Stimulated activated CD8-positive, alpha-beta memory T cell treated with anti-CD3 and anti-CD28 coated beads, Interleukin-7, amount 100 ng/mL, for 48 hours (primary cell): Measurements from ENCODE around the gene TMEM201.
"Not testable (repeated sequence)": the region's sequence is repeated elsewhere in the genome, so short reads cannot be mapped to it uniquely, and the experiment has no call there.

Experiments
- DNase-seq, 2 donors: peaks; one replicate each; pipeline ENCODE4 v3.0.0-alpha.2; 2020; ENCODE audit warnings: low read depth in 1 of 2; ENCODE audit errors: extremely low read depth in 1 of 2

The TMEM201 gene

DNA sequence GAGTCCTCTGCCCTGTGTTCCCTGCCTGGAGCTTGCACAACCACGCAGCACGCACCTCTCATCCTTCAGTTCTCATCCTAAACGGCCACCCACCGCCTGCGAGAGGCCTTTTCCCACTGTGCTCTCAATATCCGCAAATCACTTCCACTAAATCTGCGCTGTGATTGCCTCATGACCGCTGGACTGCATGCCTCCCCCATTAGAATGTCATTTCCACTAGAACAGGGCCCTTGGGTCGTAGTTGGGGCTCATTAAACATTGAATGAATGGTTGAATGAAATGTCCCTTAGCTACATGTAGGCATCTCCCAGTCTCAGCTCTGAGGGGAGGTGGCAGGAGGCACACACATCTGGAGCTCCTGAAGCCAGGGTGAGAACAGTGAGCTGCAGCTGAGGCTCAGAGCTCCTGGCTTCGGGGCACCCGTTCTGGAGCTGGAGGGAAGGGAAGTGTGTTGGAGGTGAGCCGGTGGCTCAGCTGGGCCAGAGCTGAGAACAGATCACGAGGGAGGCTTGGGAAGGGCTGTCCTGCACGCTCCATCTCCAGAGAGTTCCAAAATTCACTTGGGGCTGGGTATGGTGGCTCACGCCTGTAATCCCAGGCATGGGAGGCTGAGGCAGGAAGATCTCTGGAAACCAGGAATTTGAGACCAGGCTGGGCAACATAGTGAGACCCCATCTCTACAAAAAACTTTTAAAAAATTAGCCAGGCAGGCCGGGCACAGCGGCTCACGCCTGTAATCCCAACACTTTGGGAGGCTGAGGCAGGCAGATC lies 30.4 kb downstream of the TMEM201 start:
- no peak for DNase-seq

DNA sequence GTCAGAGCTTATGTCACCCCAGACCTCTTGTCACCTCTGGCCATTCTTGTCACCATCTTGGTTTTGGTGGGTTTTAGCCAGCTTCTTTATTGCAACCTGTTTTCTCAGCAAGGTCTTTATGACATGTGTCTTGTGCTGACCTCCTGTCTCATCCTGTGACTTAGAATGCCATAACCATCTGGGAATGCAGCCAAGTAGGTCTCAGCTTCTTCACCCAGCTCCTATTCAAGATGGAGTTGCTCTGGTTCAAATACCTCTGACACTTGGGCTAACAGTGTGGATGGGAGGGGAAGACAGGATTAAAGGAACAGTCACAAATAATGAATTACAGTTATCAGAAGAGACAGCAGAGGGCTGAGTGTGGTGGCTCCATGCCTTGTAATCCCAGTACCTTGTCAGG lies 32.3 kb downstream of the TMEM201 start:
- DNase-seq, result no peak

DNA sequence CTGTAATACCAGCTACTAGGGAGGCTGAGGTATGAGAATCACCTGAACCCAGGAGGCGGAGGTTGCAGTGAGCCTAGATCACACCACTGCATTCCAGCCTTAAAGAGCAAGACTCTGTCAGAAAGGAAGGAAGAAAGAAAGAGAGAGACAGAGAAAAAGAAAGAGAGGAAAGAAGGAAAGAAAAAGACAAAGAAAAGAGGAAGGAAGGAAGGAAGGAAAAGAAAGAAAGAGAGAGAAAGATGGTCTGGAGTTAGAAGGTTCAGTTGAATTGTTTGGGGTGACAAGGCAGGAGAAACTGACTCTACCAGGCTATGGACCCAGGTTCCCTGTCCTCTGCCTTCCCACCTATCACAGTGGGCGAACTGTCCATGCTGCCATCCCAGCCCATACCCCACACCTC lies 35.4 kb downstream of the TMEM201 start:
- no peak for DNase-seq

DNA sequence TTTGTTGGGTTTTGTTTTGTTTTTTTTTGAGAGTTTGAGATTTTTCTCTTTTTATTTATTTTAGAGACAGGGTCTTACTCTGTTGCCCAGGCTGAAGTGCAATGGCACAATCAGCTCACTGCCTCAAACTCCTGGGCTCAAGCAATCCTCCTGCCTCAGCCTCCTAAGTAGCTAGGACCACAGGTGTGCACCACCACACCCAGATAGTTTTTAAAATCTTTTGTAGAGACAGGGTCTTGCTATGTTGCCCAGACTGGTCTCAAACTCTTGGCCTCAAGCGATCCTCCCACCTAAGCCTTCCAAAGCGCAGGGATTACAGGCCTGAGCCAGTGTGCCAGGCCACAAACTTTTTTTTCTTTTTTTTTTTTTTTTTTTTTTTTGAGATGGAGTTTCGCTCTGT lies 36.3 kb downstream of the TMEM201 start:
- DNase-seq, result not testable (repeated sequence)

DNA sequence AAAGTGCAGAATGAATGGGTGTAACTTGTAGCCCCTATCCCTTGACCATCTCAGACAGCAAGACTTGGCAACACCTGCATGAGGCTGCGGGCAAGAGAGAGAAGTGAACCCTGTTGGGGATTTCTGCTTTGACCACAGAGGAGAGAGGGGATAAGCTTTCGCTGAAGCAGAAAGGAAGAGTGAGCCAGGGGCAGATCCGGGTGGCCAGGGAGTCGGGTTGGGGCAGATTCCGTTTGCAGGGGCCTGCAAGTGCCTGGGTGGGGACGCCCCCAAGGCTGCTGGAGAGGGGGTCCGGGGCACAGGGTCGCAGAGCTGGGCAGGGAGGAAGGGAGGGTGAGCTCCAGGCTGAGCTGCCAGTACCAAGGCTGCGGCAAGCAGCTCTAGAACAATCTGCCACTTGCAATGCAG lies 37.5 kb downstream of the TMEM201 start:
- no peak for DNase-seq

DNA sequence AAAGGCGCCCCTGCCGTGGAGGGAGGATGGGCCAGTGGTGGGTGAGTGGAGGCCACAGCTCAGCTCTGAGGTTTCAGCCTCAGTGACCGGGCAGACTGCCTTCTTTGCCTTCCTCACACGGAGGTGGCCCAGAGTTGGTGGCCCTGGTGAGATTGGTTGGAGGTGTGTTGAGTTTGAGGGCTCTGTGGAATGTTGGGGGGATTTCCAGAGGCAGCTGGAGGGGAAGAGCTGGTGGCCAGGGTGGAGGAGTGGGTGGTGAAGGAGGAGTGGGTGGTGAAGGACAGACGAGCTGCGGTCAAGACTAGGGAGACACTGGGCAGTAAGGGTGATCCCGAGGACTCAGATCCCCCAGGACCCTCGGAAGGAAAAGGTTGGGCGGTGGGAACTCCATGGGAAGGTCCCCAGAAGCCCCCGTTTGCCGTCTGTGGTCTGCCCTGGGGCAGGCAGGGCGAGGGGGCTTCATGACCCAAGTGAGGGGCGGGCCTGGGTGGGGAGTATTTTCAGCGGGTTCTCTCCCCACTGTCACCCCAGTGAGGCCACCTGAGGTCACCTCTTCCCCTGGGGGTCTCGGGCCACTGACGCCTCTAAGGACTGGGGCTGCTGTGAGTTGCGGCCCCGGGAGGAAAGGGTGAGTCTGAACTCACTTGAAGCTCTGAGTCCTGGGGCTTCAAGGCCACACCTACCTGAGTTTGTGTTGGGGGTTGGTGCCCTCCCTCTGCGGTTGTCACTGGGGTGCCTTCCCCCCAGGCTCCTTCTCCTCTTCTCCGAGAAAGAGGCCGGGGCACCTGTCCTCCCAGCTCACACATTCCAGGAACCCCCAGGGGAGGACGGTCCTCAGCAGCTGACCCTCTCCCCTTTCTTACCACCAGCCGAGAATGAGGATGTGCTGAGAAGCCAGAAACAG lies 40.1 kb downstream of the TMEM201 start:
- DNase-seq, result peak; percentile 72 to 84

DNA sequence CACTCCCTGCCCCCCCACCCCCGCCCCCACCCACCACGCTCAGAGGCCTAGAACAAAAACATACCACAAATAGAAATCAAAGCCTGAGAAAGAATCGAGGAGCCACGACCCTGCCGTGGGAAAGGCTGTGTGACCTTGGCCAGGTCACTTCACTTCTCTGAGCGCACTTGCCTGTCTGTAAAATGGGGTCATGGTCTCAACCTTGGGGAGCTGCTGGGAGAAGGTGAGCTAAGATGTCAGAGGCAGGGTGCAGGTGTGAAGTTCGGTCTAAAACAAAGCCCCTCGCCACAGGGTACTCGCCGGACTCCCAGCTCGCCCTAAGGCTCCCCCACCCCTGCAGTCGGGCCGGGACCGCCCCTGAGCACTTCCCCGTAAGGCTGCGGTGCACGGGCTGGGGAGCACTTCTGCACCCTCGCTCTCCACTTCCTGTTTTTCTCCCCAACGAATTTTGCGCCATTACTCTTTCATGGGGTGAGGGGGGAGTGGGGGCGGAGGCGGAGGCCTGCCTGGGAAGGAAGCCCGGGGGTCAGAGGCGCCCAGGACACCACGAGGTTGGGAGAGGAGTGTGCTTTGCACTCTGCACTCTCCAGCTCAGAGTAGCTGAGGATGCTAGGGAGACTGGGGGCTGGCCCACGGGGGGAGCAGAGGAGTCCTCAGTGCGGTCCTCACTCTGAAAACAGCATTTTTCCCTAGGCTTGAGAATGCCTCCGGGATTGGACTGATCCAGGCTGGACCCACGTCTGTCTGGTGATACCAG lies 40.9 kb downstream of the TMEM201 start:
- peak; percentile 76 to 80 for DNase-seq

DNA sequence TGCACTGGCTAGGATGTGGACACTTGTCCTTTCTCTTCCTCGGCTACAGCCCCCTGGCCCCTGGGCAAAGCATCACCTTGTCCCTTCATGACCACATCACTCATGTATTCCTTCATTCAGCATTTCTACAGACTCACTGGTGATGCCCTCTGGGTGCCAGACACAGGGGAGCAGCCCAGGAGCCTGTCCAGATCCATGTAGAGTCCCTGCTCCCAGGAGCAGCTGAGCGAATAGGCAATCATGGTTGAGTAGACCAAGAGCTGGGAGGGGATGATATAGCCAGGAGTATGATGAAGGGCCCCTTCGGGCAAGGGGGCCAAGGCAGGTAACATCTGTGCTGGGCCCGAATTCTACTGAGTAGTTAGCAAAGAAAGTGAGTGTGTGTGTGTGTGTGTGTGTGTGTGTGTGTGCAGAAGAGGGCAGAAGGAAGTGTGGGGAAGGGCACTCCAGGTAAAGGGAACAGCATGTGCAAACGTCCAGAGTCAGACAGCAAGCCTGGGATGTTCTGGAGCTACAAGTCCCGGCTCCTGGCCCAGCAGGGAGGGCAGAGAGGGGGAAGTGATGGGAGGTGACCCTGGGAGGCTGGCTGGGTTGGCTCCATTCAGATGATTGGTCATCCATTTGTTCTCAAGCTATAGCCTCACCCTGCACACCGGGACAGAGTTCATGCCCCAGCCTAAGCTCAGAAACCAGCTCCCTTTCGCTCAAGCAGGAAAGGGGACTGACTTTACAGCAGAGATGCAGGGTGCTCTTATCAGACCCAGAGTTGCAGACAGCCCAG lies 41.8 kb downstream of the TMEM201 start:
- DNase-seq, result no peak

DNA sequence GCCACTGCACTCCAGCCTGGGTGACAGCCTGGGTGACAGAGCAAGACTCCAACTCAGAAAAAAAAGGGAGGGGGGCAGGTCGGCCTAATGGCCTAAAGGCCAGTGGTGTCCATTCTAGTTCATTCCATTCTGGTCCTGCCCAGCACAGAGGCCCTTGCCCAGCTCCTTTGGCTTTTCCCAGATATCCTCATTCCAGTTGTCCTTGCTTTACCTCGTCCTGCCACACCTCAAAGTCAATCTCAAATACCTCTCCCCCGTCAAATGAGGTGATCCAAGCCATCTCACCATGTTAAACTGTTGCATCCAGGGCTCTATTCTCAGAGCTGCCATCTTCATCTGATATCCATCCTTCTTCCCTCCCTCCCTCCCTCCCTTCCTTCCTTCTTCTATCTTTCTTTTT lies 42.9 kb downstream of the TMEM201 start:
- DNase-seq, result no peak

DNA sequence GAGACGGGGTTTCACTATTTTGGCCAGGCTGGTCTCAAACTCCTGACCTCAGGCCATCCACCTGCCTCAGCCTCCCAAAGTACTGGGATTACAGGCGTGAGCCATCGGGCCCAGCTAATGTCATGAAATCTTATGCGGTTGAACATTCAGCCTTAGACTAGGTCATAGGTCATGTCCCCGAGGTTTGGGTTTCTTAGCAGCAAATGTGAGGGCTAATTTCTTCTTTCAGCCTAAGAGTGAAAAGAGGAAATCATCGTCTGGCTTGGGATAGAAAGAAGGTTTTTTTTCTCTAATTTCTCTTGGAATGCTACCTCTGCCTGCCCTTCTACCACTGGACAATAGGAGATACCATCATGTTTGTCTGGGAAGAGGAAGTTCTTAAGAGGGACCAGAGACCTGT lies 44.8 kb downstream of the TMEM201 start:
- no peak for DNase-seq

DNA sequence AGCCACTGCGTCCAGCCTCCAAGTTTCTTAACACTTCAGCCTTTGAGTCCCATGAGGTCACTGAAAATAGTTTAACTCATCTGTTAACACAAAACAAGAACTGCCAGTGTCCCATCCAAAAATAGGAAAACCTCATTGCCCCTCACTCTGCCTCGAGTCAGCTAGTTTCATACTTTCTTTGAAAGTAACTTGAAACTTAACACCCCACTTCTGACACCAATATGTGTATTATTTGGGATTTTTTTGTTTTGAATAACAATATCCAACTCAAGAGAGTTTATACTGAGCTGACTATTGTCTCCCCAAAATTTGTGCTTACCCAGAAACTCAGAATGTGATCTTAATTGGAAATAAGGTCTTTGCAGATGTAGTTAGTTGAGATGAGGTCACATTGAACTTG lies 45.9 kb downstream of the TMEM201 start:
- no peak for DNase-seq

DNA sequence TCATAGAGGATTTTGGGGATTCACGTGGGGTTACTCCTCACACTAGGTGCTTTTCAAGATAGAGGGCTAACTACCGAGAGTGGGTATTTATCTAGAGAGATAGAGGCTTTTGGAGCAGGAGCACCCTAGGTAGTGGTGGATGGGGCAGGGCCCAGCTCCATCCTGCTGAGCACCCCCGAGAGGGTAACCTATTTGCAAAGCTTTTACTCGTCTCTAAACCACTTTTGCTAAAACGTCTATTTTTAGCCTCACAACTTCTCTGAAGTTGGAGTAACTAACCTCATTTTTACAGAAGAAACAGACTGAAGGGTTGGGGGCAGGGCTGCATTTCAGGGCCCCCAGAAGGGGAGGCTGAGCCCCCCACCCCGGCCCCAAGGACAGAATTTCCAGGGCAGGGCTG lies 50.5 kb downstream of the TMEM201 start:
- no peak for DNase-seq

DNA sequence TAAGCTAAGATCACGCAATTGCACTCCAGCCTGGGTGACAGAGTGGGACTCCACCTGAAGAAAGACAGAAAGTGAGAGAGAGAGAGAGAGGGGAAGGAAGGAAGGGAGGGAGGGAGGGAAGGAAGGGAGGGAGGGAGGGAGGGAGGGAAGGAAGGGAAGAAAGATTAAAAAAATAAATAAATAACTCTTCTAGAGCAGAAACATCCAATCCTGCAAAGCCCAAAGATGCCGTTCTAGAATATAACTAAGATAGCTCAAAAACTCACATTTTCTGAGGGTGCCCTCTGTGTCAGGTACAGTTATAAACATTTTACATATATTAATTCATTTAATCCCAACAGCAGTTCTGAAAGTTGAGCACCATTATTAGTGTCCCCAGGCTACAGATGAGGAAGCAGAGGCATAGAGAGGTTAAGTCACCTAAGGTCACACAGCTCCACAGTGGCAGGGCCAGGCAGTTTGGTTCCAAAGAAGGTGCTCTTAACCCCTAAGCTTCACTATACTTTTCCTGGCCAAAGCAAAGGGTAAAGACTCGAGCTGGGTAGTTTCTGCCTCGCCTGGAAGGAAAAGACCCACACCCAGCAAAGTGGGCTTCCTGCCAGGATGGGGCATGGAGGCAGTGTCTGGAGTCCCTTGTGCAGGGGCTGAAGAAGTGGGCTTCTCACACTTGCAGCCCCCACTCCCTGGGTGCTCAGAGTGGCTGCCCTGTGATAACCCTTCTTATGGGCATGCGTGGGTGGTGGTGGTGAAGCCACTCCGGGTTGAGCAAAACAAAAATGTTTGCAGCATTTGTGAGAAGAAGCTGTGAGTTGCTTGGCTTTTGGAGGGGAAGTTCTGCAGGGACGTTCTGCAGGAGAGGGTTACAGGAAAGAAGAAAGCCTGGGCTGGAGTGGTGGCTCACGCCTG lies 54.9 kb downstream of the TMEM201 start:
- no peak for DNase-seq

DNA sequence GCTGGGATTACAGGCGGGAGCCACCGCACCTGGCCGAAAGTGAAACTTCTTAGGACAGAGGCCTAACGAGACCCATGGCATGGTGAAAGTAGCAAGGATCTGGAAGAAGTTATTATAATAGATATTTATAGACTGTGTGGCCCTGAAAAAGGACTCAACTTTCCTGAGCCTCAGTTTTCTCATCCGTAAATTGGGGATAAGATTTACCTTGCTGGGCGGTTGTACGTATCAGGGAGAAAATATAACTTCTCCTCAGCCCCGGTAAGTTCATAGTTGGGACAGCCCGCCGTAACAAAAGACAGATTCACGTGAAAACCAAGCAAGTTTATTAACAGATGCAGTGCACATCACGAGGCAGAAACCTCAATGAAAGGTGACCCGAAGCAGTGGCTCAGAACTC lies 57.3 kb downstream of the TMEM201 start:
- DNase-seq, result no peak

DNA sequence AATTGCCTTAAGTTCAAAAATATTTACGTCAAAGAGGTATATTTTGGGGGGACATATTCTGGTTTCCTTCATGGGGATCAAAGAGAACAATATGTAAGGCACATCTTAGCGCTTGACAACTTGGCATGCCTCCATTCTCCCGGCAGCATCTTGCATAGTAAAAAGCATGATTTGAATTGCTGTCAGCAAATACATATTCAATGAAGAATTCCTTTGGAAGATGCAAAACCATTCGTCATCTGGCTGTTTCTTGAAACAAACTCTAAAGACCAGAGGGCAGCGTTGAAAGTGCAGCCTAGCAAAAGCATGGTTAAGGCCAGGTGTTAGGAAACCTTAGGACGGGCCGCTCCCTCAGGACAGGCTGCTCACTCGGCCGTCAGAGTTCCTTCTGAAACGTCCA lies 59.5 kb downstream of the TMEM201 start:
- no peak for DNase-seq

DNA sequence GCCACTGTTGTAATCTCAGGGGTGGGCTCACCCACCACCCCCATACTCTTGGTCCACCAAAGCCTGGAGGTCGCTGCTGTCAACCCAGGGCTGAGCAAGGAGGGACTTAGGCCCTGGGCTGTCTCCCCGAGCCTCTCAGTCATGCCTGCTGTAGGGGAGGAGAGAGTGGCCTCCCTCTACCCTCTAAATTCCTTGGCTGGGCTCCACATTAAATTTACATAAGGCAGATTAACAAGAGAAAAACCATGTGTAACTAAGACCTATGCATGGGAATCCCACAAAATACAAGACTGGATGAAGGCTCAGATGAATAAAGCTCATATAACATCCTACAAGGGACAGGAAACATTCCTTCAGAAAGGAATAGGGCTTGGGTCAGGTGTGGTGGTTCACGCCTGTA lies 61.1 kb downstream of the TMEM201 start:
- no peak for DNase-seq

DNA sequence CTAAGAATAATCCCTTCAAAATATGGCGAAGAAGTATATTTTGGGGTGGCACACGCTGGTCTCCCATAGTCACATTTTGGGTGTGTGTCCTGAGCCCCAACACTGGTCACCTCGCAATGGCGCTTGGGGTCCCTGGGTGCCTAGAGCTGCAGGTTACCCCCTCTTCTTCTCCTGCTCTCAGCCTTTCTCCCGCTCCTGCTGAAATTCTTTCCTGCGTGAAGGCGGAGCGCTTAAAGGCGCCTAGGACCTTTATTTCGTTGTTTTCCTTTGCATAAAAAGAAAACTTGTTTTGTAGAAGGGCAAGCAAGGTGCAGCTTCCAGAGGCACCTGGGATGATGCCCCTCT lies 62.5 kb downstream of the TMEM201 start:
- no peak for DNase-seq

DNA sequence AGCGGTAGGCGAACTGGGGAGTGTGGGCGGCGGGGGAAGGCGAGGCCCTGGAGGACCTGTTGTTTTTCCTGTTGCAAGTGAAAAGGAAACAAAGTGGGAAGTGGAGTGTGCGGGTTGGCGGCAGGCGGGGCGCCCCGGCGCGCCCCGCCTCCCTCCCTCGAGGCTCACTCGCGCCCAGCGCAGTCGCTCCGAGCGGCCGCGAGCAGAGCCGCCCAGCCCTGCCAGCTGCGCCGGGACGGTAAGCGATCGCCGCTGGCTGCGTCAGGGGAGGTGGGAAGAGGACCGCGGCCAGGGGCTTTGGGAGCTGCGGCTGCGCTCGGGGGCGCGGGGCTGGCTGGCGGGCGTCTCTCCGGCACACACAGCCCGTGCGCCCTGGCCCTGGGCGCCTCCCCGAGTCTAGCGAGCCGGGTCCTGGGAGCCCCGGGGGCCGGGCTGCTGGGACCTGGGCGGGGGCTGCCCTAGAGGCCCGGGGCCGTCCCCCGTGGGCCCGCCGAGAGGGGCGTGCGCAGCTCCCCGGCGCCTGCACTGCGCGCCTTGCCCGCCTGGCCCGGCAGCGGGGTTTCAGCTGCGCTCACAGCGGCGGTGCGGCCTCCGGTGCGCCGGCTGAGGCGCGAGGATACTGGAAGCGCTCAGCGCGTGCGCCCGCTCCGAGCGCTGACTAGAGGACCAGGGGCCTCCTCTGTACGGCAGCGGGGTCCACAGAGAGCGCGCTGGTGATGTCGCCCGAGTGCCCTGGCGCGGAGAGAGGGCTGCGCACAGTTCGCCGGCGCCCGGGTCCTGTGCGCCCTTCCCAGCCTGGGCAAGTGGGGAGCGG lies 63.1 kb downstream of the TMEM201 start, which contains the start of gene PIK3CD:
PIK3CD (plus strand) TSS at position 167 of the 814 bp plus-strand sequence. CDS start 58,725 bp downstream, outside the sequence.
- no peak for DNase-seq
